Endothelial cell (in vitro differentiated cells): ENCODE results near the gene CXCR1. TPM values are rescaled to one million over a fixed set of nuclear protein-coding genes. Genes with fewer than 3 reads are reported as not detected.

Source experiments
- DNase-seq: peaks from one replicate; pipeline ENCODE4 v3.0.0; 2021; ENCODE audit warnings: low spot score
- H3K27ac Mint-ChIP-seq: one replicate; pipeline ENCODE4 v1.8.0; 2021; ENCODE audit warnings: mixed read lengths, inconsistent platforms; ENCODE audit not compliant: unreplicated experiment
- H3K27me3 Mint-ChIP-seq: one replicate; pipeline ENCODE4 v1.8.0; 2021; ENCODE audit warnings: mild to moderate bottlenecking, moderate library complexity, mixed read lengths, inconsistent platforms; ENCODE audit not compliant: unreplicated experiment
- H3K36me3 Mint-ChIP-seq: one replicate; pipeline ENCODE4 v1.8.0; 2021; ENCODE audit warnings: mild to moderate bottlenecking, low read depth, mixed read lengths, inconsistent platforms; ENCODE audit not compliant: unreplicated experiment
- H3K4me1 Mint-ChIP-seq: one replicate; pipeline ENCODE4 v1.8.0; 2021; ENCODE audit warnings: mild to moderate bottlenecking, mixed read lengths, inconsistent platforms; ENCODE audit not compliant: unreplicated experiment
- H3K4me3 Mint-ChIP-seq: one replicate; pipeline ENCODE4 v1.8.0; 2021; ENCODE audit warnings: mild to moderate bottlenecking, mixed read lengths, inconsistent platforms; ENCODE audit not compliant: unreplicated experiment
- H3K9me3 Mint-ChIP-seq: one replicate; pipeline ENCODE4 v1.8.0; 2021; ENCODE audit warnings: mixed read lengths, inconsistent platforms; ENCODE audit not compliant: unreplicated experiment
- total RNA-seq: library from RNA; stranded (reverse); fragmentation: NEBNext Ultra II Directional; extraction: Animal tissue kit (Norgen Biotek cat#: 25700); gene quantifications from one replicate; pipeline ENCODE4 v1.2.1, GENCODE V29; 2021; ENCODE audit not compliant: unreplicated experiment
- TF ChIP-seq, protein P1 (sequence below): fragments of 200-600 bp; sonication (generic); IDR thresholded peaks from one replicate; pipeline ENCODE4 v1.5.0; 2021; ENCODE audit warnings: antibody characterized with exemption; ENCODE audit not compliant: unreplicated experiment

CXCR1 gene
- total RNA-seq, 1 donor from 2014 or later, result not detected

DNA sequence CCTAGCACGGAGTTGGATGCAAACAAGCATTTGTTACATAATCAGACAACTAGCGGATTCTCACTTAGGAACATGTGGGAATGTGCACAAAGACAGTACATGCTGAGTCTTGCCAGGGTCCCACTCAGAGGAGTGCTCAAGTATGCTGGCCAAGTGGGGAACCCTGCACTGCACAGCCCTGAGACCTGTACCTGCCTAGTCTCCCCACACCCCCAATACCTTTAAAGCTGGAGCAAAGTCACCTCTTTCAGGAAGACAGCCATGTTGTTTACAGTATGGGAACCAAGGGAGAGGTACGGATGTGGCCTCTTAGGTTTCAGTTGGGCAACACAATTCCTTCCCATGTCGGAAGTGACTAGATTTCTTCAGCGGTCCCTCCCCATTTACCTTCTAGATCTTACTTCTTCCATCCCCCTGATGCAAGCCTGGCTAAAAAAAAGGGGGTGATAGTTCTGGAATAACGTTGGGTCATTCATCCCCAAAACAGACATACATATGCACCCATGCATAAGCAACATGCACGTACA, 10.7 kb downstream of the CXCR1 start:
- TF ChIP-seq, protein P1, sequence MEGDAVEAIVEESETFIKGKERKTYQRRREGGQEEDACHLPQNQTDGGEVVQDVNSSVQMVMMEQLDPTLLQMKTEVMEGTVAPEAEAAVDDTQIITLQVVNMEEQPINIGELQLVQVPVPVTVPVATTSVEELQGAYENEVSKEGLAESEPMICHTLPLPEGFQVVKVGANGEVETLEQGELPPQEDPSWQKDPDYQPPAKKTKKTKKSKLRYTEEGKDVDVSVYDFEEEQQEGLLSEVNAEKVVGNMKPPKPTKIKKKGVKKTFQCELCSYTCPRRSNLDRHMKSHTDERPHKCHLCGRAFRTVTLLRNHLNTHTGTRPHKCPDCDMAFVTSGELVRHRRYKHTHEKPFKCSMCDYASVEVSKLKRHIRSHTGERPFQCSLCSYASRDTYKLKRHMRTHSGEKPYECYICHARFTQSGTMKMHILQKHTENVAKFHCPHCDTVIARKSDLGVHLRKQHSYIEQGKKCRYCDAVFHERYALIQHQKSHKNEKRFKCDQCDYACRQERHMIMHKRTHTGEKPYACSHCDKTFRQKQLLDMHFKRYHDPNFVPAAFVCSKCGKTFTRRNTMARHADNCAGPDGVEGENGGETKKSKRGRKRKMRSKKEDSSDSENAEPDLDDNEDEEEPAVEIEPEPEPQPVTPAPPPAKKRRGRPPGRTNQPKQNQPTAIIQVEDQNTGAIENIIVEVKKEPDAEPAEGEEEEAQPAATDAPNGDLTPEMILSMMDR, result no peak
- H3K36me3 Mint-ChIP-seq, result no peaks in the 10 kb centered on the region
- no peak for DNase-seq
- H3K9me3 Mint-ChIP-seq, result no peaks in the 10 kb centered on the region
- no peak overlapping the region for H3K4me3 Mint-ChIP-seq
- H3K27me3 Mint-ChIP-seq, result peaks cover 4% of the 10 kb centered on the region
- H3K4me1 Mint-ChIP-seq, result no peaks in the 10 kb centered on the region
- H3K27ac Mint-ChIP-seq, result no peak overlapping the region

DNA sequence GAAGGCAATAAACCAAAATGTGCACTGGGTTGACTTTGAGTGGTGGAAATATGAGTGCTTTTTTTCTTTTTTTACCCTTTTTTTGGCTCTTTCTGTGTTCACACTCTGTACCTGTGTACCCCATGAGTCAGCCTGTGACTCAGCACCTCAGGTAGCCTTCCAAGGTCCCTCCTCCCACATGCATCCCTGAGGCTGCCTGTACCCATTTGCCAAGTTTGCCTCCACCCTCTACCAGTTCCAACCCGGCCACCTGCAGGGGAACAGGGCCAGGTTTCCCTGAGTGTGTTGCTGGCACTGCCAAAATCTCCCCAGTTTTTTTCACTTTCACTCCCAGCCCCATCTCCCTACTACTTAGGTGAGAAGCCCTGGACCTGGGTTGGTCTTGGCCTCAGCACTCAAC, 14.0 kb downstream of the CXCR1 start:
- peaks cover 10% of the 10 kb centered on the region for H3K27me3 Mint-ChIP-seq
- H3K4me1 Mint-ChIP-seq, result peaks cover 3% of the 10 kb centered on the region
- peaks cover 6% of the 10 kb centered on the region for H3K36me3 Mint-ChIP-seq
- no peak for DNase-seq
- no peaks in the 10 kb centered on the region for H3K9me3 Mint-ChIP-seq
- no peak overlapping the region for H3K27ac Mint-ChIP-seq
- TF ChIP-seq, protein P1, result no peak
- no peak overlapping the region for H3K4me3 Mint-ChIP-seq

DNA sequence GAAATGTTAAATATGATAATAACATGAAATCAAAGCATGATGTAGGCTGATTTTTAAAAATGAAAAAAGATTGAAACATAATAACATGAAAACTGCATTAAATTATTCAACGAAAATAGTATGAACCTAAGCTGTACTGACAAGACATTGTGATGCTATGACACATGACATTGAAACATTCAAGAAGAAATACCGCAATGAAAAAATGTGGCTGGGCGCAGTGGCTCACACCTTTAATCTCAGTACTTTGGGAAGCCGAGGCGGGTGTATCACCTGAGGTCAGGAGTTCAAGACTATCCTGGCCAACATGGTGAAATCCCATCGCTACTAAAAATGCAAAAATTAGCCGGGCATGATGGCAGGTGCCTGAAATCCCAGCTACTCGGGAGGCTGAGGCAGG, 14.6 kb downstream of the CXCR1 start:
- peaks cover 6% of the 10 kb centered on the region for H3K36me3 Mint-ChIP-seq
- peaks cover 10% of the 10 kb centered on the region for H3K27me3 Mint-ChIP-seq
- peaks cover 3% of the 10 kb centered on the region for H3K4me1 Mint-ChIP-seq
- no peak for DNase-seq
- TF ChIP-seq, protein P1, result no peak
- H3K27ac Mint-ChIP-seq, result no peak overlapping the region
- H3K4me3 Mint-ChIP-seq, result no peak overlapping the region
- H3K9me3 Mint-ChIP-seq, result no peaks in the 10 kb centered on the region

DNA sequence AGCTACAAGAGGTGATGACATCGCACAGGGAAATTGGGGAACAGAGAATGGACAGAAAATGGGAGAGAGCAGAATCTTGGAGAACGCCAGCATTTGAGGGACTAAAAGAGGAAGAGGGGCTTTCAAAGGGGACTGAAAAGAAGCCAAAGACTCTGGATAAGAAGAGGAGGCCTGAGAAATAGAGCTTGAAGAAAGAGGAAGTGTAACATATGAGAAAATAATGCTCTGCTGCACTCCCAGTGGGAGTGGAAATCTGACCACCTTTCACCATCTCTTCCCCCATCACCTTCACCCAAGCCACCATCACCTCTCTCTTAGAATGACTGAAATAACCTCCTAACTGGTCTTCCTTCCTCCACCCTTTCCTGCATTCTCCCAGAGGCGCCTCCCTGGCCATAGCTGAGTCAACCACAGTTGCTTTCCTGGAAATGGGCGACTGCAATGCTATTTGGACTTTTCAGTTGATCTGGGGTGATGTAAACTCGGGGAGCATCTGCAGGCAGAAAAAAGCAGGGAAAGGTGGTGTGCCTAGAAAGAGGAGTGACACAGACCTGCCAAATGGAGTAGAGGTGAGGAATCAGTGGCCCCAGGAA, 16.8 kb downstream of the CXCR1 start:
- no peak overlapping the region for H3K27ac Mint-ChIP-seq
- peaks cover 10% of the 10 kb centered on the region for H3K36me3 Mint-ChIP-seq
- H3K9me3 Mint-ChIP-seq, result peaks cover 6% of the 10 kb centered on the region
- H3K4me3 Mint-ChIP-seq, result no peak overlapping the region
- peaks cover 3% of the 10 kb centered on the region for H3K4me1 Mint-ChIP-seq
- H3K27me3 Mint-ChIP-seq, result peaks cover 10% of the 10 kb centered on the region
- TF ChIP-seq, protein P1, result no peak
- no peak for DNase-seq

DNA sequence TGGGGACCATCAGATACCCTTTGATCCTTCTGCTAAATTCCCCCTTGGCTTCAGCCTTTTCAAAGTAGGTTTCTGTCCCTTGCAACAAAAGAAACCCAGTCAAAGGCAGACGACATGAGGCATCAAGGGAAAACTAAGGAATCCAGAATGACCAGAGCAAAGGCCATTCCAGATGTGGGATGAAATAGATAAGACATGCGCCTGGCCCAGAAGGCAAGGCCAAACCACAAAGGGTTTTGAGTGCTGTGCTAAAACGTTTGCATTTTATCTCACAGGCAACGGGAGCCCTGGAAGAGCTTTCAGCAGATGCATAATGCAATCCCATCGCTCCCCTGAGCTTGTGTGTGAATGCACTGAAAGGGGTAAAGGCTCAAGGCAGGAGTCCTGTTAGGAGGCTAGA, 17.7 kb downstream of the CXCR1 start:
- TF ChIP-seq, protein P1, result no peak
- Mint-ChIP-seq H3K27ac (no peak overlapping the region), H3K27me3 (peaks cover 10% of the 10 kb centered on the region), H3K9me3 (peaks cover 7% of the 10 kb centered on the region), H3K4me3 (peak overlapping the region; percentile 9), H3K36me3 (peaks cover 10% of the 10 kb centered on the region), H3K4me1 (peaks cover 3% of the 10 kb centered on the region)
- DNase-seq, result no peak
